Endothelial cell (in vitro differentiated cells): ENCODE results near the gene SH2D1B. TPM values are rescaled to one million over a fixed set of nuclear protein-coding genes. Genes with fewer than 3 reads are reported as not detected.
"Not testable (repeated sequence)": the region's sequence is repeated elsewhere in the genome, so short reads cannot be mapped to it uniquely, and the experiment has no call there.

Source experiments
- DNase-seq: peaks from one replicate; pipeline ENCODE4 v3.0.0; 2021; ENCODE audit warnings: low spot score
- H3K27ac Mint-ChIP-seq: one replicate; pipeline ENCODE4 v1.8.0; 2021; ENCODE audit warnings: mixed read lengths, inconsistent platforms; ENCODE audit not compliant: unreplicated experiment
- H3K27me3 Mint-ChIP-seq: one replicate; pipeline ENCODE4 v1.8.0; 2021; ENCODE audit warnings: mild to moderate bottlenecking, moderate library complexity, mixed read lengths, inconsistent platforms; ENCODE audit not compliant: unreplicated experiment
- H3K36me3 Mint-ChIP-seq: one replicate; pipeline ENCODE4 v1.8.0; 2021; ENCODE audit warnings: mild to moderate bottlenecking, low read depth, mixed read lengths, inconsistent platforms; ENCODE audit not compliant: unreplicated experiment
- H3K4me1 Mint-ChIP-seq: one replicate; pipeline ENCODE4 v1.8.0; 2021; ENCODE audit warnings: mild to moderate bottlenecking, mixed read lengths, inconsistent platforms; ENCODE audit not compliant: unreplicated experiment
- H3K4me3 Mint-ChIP-seq: one replicate; pipeline ENCODE4 v1.8.0; 2021; ENCODE audit warnings: mild to moderate bottlenecking, mixed read lengths, inconsistent platforms; ENCODE audit not compliant: unreplicated experiment
- H3K9me3 Mint-ChIP-seq: one replicate; pipeline ENCODE4 v1.8.0; 2021; ENCODE audit warnings: mixed read lengths, inconsistent platforms; ENCODE audit not compliant: unreplicated experiment
- CTCF ChIP-seq: fragments of 200-600 bp; sonication (generic); IDR thresholded peaks from one replicate; pipeline ENCODE4 v1.5.0; 2021; ENCODE audit warnings: antibody characterized with exemption; ENCODE audit not compliant: unreplicated experiment
- total RNA-seq: library from RNA; stranded (reverse); fragmentation: NEBNext Ultra II Directional; extraction: Animal tissue kit (Norgen Biotek cat#: 25700); gene quantifications from one replicate; pipeline ENCODE4 v1.2.1, GENCODE V29; 2021; ENCODE audit not compliant: unreplicated experiment

Gene SH2D1B
- total RNA-seq, 1 donor from 2014 or later = not detected

DNA sequence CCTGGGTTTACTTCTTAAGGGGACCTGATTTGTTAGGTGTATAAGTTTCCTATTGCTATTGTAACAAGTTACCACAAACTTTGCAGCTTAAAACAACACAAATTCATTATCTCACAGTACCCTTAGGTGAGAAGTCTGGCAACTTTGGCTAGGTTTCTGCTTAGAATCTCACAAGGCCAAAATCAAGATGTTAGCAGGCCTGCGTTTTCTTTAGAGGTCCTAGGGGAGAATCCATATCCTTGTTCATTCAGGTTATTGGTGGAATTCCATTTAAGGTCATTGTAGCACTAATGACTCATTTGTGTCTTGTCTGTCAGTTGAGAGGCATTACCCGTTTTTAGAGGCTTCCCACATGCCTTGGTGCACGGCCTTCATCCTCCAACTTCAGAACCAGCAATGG lies 8.2 kb upstream of the SH2D1B start:
- Mint-ChIP-seq H3K27me3 (peaks cover 1% of the 10 kb centered on the region), H3K27ac (no peak overlapping the region), H3K4me3 (no peak overlapping the region), H3K36me3 (no peaks in the 10 kb centered on the region), H3K9me3 (no peaks in the 10 kb centered on the region), H3K4me1 (no peaks in the 10 kb centered on the region)
- no peak for TF ChIP-seq CTCF
- DNase-seq = no peak

DNA sequence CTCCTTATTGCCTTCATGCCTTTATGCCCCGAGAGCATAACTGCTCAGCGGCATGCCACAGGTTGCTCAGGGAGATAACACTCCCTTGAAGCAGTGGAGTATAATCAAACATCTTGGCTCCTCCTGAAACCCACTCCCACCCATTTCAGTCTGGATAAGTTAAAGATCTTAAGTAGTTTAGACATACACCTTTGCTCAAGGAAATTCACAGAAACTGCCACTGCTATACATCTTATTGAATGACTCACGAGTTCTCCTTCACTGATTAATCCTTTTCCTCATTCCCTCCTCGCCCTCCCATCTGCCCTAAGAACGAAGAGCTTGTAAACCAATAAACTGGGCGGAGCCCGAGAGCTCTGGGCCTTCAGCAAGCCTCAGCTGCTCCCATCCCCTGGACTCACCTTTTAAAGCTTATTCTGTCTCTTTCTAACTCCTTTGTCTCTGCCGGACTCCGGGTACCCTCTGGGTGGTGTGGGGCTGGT lies 7.6 kb upstream of the SH2D1B start:
- H3K27me3 Mint-ChIP-seq, H3K9me3 Mint-ChIP-seq, H3K4me3 Mint-ChIP-seq, H3K27ac Mint-ChIP-seq, H3K36me3 Mint-ChIP-seq, H3K4me1 Mint-ChIP-seq, DNase-seq: not testable (repeated sequence)

- not testable (repeated sequence) for H3K4me3 Mint-ChIP-seq, H3K36me3 Mint-ChIP-seq, DNase-seq, H3K9me3 Mint-ChIP-seq, H3K4me1 Mint-ChIP-seq, H3K27me3 Mint-ChIP-seq, H3K27ac Mint-ChIP-seq
These were observed 6.6 kb upstream of the SH2D1B start for GRCh38 chr1:162418584-162418983.

- H3K4me3 Mint-ChIP-seq = no peak overlapping the region
- H3K4me1 Mint-ChIP-seq = no peaks in the 10 kb centered on the region
- H3K9me3 Mint-ChIP-seq = no peaks in the 10 kb centered on the region
- H3K36me3 Mint-ChIP-seq = no peaks in the 10 kb centered on the region
- no peak for DNase-seq
- no peak overlapping the region for H3K27ac Mint-ChIP-seq
- H3K27me3 Mint-ChIP-seq = peaks cover 1% of the 10 kb centered on the region
- no peak for TF ChIP-seq CTCF
These were observed 5.7 kb upstream of the SH2D1B start for GRCh38 chr1:162417650-162418049.

DNA sequence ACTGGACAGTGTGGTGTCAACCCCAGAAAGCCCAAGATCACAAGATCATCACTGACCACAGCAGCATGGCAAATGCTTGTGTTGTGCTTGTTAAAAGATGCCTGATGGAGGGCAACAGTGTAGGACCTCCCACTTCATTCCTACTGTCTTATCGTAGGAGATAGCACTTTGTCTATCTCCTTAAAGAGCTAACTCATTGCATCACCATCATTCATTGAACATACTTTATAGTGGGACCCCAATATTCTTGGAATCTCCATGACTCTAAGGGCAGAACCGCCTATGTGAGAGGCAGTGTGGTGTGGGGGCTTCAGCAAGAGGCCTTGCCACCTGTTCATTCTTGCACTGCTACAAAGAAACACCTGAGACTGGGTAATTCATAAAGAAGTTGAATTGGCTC lies 5.0 kb upstream of the SH2D1B start:
- no peak overlapping the region for H3K27ac Mint-ChIP-seq
- peaks cover 1% of the 10 kb centered on the region for H3K27me3 Mint-ChIP-seq

GRCh38 chr1:162416215-162416614 lies 4.3 kb upstream of the SH2D1B start:
- Mint-ChIP-seq H3K9me3 (no peaks in the 10 kb centered on the region), H3K4me1 (no peaks in the 10 kb centered on the region), H3K4me3 (no peak overlapping the region), H3K27me3 (peaks cover 1% of the 10 kb centered on the region), H3K36me3 (no peaks in the 10 kb centered on the region), H3K27ac (no peak overlapping the region)
- no peak for TF ChIP-seq CTCF
- DNase-seq = no peak

More for the DNA sequence above, 5.0 kb upstream of the SH2D1B start:
- Mint-ChIP-seq H3K9me3 (no peaks in the 10 kb centered on the region), H3K36me3 (no peaks in the 10 kb centered on the region), H3K4me3 (no peak overlapping the region), H3K4me1 (no peaks in the 10 kb centered on the region)
- no peak for DNase-seq
- TF ChIP-seq CTCF = no peak
